ENCODE results near the gene MPRIP.
"Not testable (repeated sequence)": the region's sequence is repeated elsewhere in the genome, so short reads cannot be mapped to it uniquely, and the experiment has no call there.

The MPRIP gene, protein sequence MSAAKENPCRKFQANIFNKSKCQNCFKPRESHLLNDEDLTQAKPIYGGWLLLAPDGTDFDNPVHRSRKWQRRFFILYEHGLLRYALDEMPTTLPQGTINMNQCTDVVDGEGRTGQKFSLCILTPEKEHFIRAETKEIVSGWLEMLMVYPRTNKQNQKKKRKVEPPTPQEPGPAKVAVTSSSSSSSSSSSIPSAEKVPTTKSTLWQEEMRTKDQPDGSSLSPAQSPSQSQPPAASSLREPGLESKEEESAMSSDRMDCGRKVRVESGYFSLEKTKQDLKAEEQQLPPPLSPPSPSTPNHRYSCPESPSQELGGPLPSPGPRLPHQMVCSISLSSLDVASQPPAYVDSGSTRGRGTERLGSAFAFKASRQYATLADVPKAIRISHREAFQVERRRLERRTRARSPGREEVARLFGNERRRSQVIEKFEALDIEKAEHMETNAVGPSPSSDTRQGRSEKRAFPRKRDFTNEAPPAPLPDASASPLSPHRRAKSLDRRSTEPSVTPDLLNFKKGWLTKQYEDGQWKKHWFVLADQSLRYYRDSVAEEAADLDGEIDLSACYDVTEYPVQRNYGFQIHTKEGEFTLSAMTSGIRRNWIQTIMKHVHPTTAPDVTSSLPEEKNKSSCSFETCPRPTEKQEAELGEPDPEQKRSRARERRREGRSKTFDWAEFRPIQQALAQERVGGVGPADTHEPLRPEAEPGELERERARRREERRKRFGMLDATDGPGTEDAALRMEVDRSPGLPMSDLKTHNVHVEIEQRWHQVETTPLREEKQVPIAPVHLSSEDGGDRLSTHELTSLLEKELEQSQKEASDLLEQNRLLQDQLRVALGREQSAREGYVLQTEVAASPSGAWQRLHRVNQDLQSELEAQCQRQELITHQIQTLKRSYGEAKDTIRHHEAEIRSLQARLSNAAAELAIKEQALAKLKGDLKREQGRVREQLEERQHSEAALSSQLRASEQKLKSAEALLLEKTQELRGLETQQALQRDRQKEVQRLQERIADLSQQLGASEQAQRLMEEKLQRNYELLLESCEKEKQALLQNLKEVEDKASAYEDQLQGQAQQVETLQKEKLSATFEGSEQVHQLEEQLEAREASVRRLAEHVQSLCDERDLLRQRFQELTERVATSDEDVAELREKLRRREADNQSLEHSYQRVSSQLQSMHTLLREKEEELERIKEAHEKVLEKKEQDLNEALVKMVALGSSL (N-terminal part only)

GRCh38 chr17:17042384-17042736 is at the start of gene MPRIP:
MPRIP (plus strand) TSS chr17:17042457; CDS start chr17:17042849, 392 bp downstream.
- Mint-ChIP-seq H3K27ac (peak within 1 kb of the TSS; percentile 80), H3K4me3 (peak within 1 kb of the TSS; percentile 96), H3K27me3 (peaks cover 6% of the 10 kb centered on the region), H3K4me1 (peaks cover 44% of the 10 kb centered on the region), H3K9me3 (no peaks in the 10 kb centered on the region), H3K36me3 (peaks cover 10% of the 10 kb centered on the region)
- DNase-seq = no peak
- CTCF ChIA-PET = no interaction called here

DNA sequence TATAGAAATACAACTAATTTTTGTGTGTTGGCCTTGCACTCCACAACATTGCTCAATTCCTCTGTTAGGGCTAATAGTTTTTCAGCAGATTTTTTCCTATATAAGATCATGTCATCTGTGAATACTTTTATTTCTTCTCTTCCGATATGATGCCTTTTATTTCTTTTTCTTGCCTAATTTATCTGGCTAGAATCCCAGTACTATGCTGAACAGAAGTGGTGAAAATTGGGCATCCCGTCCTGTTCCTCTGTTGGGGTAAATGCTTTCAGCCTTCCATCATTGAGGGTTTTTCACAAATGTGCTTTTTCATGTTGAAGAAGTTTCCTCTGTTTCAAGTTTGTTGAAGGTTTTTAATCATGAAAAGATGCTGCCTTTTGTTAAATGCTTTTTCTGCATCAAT is 47.6 kb upstream of the MPRIP start:
- no peak overlapping the region for H3K27ac Mint-ChIP-seq
- no peak overlapping the region for H3K4me3 Mint-ChIP-seq
- DNase-seq = no peak
- H3K27me3 Mint-ChIP-seq = peaks cover 16% of the 10 kb centered on the region
- peaks cover under 1% of the 10 kb centered on the region for H3K36me3 Mint-ChIP-seq
- H3K4me1 Mint-ChIP-seq = peaks cover 15% of the 10 kb centered on the region
- CTCF ChIA-PET = interaction anchor here (1.1 kb wide), 1 partner anchor 318 kb away, joined by 3 read pairs; no protein-coding TSS in a partner anchor
- H3K9me3 Mint-ChIP-seq = no peaks in the 10 kb centered on the region

DNA sequence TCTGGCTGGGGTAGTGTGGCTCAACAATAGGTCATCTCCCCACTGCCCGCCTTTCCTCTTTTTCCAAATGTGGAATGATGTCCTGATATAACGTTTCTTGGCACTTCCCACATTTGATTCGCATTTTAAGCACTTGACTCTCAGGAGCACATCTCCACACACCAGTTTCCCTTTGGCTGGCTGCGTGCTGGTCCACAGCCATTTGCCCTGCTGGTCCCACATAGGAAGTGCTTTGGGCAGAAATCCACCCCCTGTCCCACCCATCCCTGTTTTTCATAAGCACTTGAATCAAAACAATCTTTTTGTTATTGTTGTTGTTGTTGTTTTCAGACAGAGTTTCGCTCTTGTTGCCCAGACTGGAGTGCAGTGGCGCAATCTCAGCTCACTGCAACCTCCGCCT is 46.3 kb upstream of the MPRIP start:
- CTCF ChIA-PET = interaction anchor here (0.6 kb wide), 1 partner anchor 677 kb away, joined by 3 read pairs; no protein-coding TSS in a partner anchor
- Mint-ChIP-seq H3K27ac (no peak overlapping the region), H3K4me1 (peaks cover 3% of the 10 kb centered on the region), H3K9me3 (no peaks in the 10 kb centered on the region), H3K4me3 (no peak overlapping the region), H3K27me3 (peaks cover 19% of the 10 kb centered on the region), H3K36me3 (no peaks in the 10 kb centered on the region)
- no peak for DNase-seq

- H3K27ac Mint-ChIP-seq, H3K4me1 Mint-ChIP-seq, DNase-seq, H3K36me3 Mint-ChIP-seq, CTCF ChIA-PET, H3K9me3 Mint-ChIP-seq, H3K4me3 Mint-ChIP-seq: not testable (repeated sequence)
- peaks cover 23% of the 10 kb centered on the region for H3K27me3 Mint-ChIP-seq
These were observed 45.5 kb upstream of the MPRIP start for GRCh38 chr17:16996726-16997125.

- no peak for DNase-seq
- CTCF ChIA-PET = no interaction called here
- Mint-ChIP-seq H3K27me3 (peaks cover 24% of the 10 kb centered on the region), H3K4me1 (peaks cover 3% of the 10 kb centered on the region), H3K27ac (no peak overlapping the region), H3K36me3 (no peaks in the 10 kb centered on the region), H3K9me3 (no peaks in the 10 kb centered on the region), H3K4me3 (no peak overlapping the region)
These were observed 44.5 kb upstream of the MPRIP start for GRCh38 chr17:16997514-16998429.

DNA sequence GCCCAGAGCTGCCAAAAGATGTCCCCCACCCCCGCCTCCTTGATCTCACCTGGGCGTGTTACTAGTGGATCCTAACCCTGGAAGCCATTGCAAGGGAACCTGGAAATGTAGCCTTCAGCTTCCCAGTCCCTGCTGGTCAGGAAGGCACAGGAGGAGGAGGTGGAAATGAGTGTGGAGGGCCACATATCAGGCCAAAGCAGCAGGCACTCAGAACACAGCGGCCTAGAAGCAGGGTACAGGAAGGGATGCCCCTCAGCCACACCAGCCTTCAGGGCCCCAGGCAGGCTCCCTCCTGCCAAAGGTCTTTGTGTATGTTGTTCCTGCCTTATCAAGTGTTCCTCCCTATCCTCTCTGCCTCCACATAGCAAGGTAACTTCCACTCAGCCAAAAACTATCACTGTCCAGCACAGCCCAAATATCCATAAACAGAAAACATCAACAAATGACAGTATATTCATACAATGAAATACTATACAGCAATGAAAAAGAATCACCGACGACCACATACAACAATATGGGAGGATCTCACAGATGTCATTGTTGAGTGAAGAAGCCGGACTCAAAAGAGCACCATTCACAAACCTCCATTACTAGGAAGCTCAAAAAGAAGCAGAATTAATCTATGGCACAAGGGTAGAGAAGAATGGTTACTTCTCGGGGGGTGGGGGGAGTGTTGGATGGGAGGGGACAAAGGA is 42.2 kb upstream of the MPRIP start:
- Mint-ChIP-seq H3K4me3 (no peak overlapping the region), H3K36me3 (no peaks in the 10 kb centered on the region), H3K9me3 (no peaks in the 10 kb centered on the region), H3K27me3 (peaks cover 31% of the 10 kb centered on the region), H3K27ac (no peak overlapping the region), H3K4me1 (peaks cover 3% of the 10 kb centered on the region)
- DNase-seq = peak; percentile 10
- CTCF ChIA-PET = interaction anchor here (0.7 to 1.9 kb wide), 9 partner anchors 8 to 331 kb away, joined by 3 to 5 read pairs (median 3); no protein-coding TSS in a partner anchor

GRCh38 chr17:17001076-17001777 is 41.0 kb upstream of the MPRIP start:
- DNase-seq = no peak
- no peak overlapping the region for H3K27ac Mint-ChIP-seq
- no peaks in the 10 kb centered on the region for H3K9me3 Mint-ChIP-seq
- CTCF ChIA-PET = interaction anchor here (1.0 to 1.9 kb wide), 8 partner anchors 10 to 312 kb away, joined by 3 to 6 read pairs (median 3); no protein-coding TSS in a partner anchor
- H3K4me3 Mint-ChIP-seq = no peak overlapping the region
- no peaks in the 10 kb centered on the region for H3K36me3 Mint-ChIP-seq
- H3K27me3 Mint-ChIP-seq = peaks cover 36% of the 10 kb centered on the region
- H3K4me1 Mint-ChIP-seq = peaks cover 3% of the 10 kb centered on the region

- CTCF ChIA-PET = interaction anchor here (1.2 to 1.9 kb wide), 2 partner anchors 20 to 133 kb away, joined by 3 to 5 read pairs; no protein-coding TSS in a partner anchor
- no peaks in the 10 kb centered on the region for H3K9me3 Mint-ChIP-seq
- peak; percentile 84 for DNase-seq
- H3K4me1 Mint-ChIP-seq = peaks cover 3% of the 10 kb centered on the region
- no peak overlapping the region for H3K4me3 Mint-ChIP-seq
- H3K36me3 Mint-ChIP-seq = no peaks in the 10 kb centered on the region
- H3K27me3 Mint-ChIP-seq = peaks cover 38% of the 10 kb centered on the region
- no peak overlapping the region for H3K27ac Mint-ChIP-seq
These were observed 40.3 kb upstream of the MPRIP start for GRCh38 chr17:17001874-17002520.

GRCh38 chr17:17002731-17003715 is 39.2 kb upstream of the MPRIP start:
- H3K27ac Mint-ChIP-seq, CTCF ChIA-PET, DNase-seq, H3K4me3 Mint-ChIP-seq, H3K4me1 Mint-ChIP-seq, H3K36me3 Mint-ChIP-seq, H3K9me3 Mint-ChIP-seq: not testable (repeated sequence)
- H3K27me3 Mint-ChIP-seq = peaks cover 38% of the 10 kb centered on the region

- no peak overlapping the region for H3K27ac Mint-ChIP-seq
- H3K9me3 Mint-ChIP-seq = no peaks in the 10 kb centered on the region
- H3K4me3 Mint-ChIP-seq = no peak overlapping the region
- H3K4me1 Mint-ChIP-seq = peaks cover 3% of the 10 kb centered on the region
- no peak for DNase-seq
- H3K36me3 Mint-ChIP-seq = no peaks in the 10 kb centered on the region
- CTCF ChIA-PET = no interaction called here
- H3K27me3 Mint-ChIP-seq = peaks cover 47% of the 10 kb centered on the region
These were observed 37.8 kb upstream of the MPRIP start for GRCh38 chr17:17004251-17004996.
